HepG2 (cell line): ENCODE results near the gene PMIS2. TPM values are rescaled to one million over a fixed set of nuclear protein-coding genes. Genes with fewer than 3 reads are reported as not detected.

Source experiments
- ARID3A ChIP-seq: IDR thresholded peaks from 2 replicates; pipeline ENCODE4 v1.6.1; 2012; ENCODE audit warnings: low read depth, low read length, improper control_type of control experiment
- ARID4A ChIP-seq: sonication (generic); formaldehyde crosslinking; IDR thresholded peaks from 2 replicates; pipeline ENCODE4 v1.5.0; 2020; ENCODE audit warnings: mild to moderate bottlenecking, missing genetic modification reagents, borderline replicate concordance
- CCDC6 ChIP-seq: sonication (generic); formaldehyde crosslinking; IDR thresholded peaks from 2 replicates; pipeline ENCODE4 v1.8.1; 2022; ENCODE audit warnings: mild to moderate bottlenecking, missing genetic modification reagents, moderate library complexity
- HHEX ChIP-seq: IDR thresholded peaks from 2 replicates; pipeline ENCODE4 v1.6.1; 2016; ENCODE audit warnings: control low read depth
- KDM5B ChIP-seq: sonication (generic); formaldehyde crosslinking; IDR thresholded peaks from 2 replicates; pipeline ENCODE4 v1.4.0; 2020; ENCODE audit warnings: missing genetic modification reagents, mild to moderate bottlenecking, borderline replicate concordance
- MIER2 ChIP-seq: IDR thresholded peaks from 2 replicates; pipeline ENCODE4 v1.6.1; 2016; ENCODE audit warnings: missing biosample characterization, missing genetic modification reagents
- RNF219 ChIP-seq: sonication (generic); formaldehyde crosslinking; IDR thresholded peaks from 2 replicates; pipeline ENCODE4 v1.5.0; 2020; ENCODE audit warnings: mild to moderate bottlenecking, missing genetic modification reagents
- SNAPC2 ChIP-seq: sonication (generic); formaldehyde crosslinking; IDR thresholded peaks from 2 replicates; pipeline ENCODE4 v1.8.1; 2022; ENCODE audit warnings: mild to moderate bottlenecking, missing genetic modification reagents
- SP1 ChIP-seq, 2 experiments: fragments of 450-650 bp in 1 of 2; sonication (generic) in 1 of 2; formaldehyde crosslinking in 1 of 2; IDR thresholded peaks; 2 replicates each; pipeline versions ENCODE4 v1.4.0 to v1.6.1; 2016 to 2020; ENCODE audit warnings: missing genetic modification reagents in 1 of 2
- TBL1XR1 ChIP-seq: fragments of 150-350 bp; IDR thresholded peaks from 2 replicates; pipeline ENCODE4 v1.6.1; 2014; ENCODE audit warnings: borderline replicate concordance, low read length; ENCODE audit not compliant: partially characterized antibody
- XBP1 ChIP-seq: sonication (generic); formaldehyde crosslinking; IDR thresholded peaks from 2 replicates; pipeline ENCODE4 v1.5.0; 2020; ENCODE audit warnings: missing genetic modification reagents
- ZBTB7A ChIP-seq: sonication (generic); formaldehyde crosslinking; IDR thresholded peaks from 2 replicates; pipeline ENCODE4 v1.8.0; 2022; ENCODE audit warnings: mild to moderate bottlenecking, missing genetic modification reagents
- ZFP37 ChIP-seq: sonication (generic); formaldehyde crosslinking; IDR thresholded peaks from 2 replicates; pipeline ENCODE4 v1.4.0; 2020; ENCODE audit warnings: missing genetic modification reagents, borderline replicate concordance
- ZKSCAN5 ChIP-seq: sonication (generic); formaldehyde crosslinking; IDR thresholded peaks from 2 replicates; pipeline ENCODE4 v1.5.1; 2020; ENCODE audit warnings: mild to moderate bottlenecking, missing genetic modification reagents
- ZNF343 ChIP-seq: sonication (generic); formaldehyde crosslinking; IDR thresholded peaks from 2 replicates; pipeline ENCODE4 v1.4.0; 2020; ENCODE audit warnings: mild to moderate bottlenecking, missing genetic modification reagents
- ZNF432 ChIP-seq: sonication (generic); formaldehyde crosslinking; IDR thresholded peaks from 2 replicates; pipeline ENCODE4 v1.5.0; 2020; ENCODE audit warnings: missing genetic modification reagents, mild to moderate bottlenecking, borderline replicate concordance
- ZNF839 ChIP-seq: sonication (generic); formaldehyde crosslinking; IDR thresholded peaks from 2 replicates; pipeline ENCODE4 v1.4.0; 2020; ENCODE audit warnings: missing genetic modification reagents, mild to moderate bottlenecking, borderline replicate concordance
- ZSCAN21 ChIP-seq: sonication (generic); formaldehyde crosslinking; IDR thresholded peaks from 2 replicates; pipeline ENCODE4 v1.8.0; 2022; ENCODE audit warnings: mild to moderate bottlenecking, missing genetic modification reagents, moderate library complexity, borderline replicate concordance
- ZZZ3 ChIP-seq: sonication (generic); formaldehyde crosslinking; IDR thresholded peaks from 2 replicates; pipeline ENCODE4 v1.4.0; 2020; ENCODE audit warnings: missing genetic modification reagents, mild to moderate bottlenecking, borderline replicate concordance
- polyA plus RNA-seq, 8 experiments: library from polyadenylated mRNA; depleted of rRNA in 3 of 8; stranded (reverse) in 7 of 8; unstranded in 1 of 8; fragments of >200 nt; fragmentation: Illumina TruSeq in 4 of 8; extraction: Trizol in 4 of 8; gene quantifications; 2 replicates each; pipeline versions ENCODE4 v1.2.1 to v1.2.3, GENCODE V29; 2011 to 2016; ENCODE audit warnings: low read depth in 4 of 8, missing spikeins in 1 of 8, mixed read lengths in 1 of 8; ENCODE audit not compliant: insufficient read depth in 1 of 8
- total RNA-seq, 5 experiments: library from RNA; depleted of rRNA; stranded (reverse); fragments of >200 nt; fragmentation: Illumina TruSeq; extraction: Trizol; gene quantifications; 2 replicates each; pipeline ENCODE4 v1.2.3, GENCODE V29; 2016; ENCODE audit warnings: low read depth in 1 of 5
- TF ChIP-seq, protein P1 (sequence below): IDR thresholded peaks from 2 replicates; pipeline ENCODE4 v1.6.1; 2016; ENCODE audit warnings: mild to moderate bottlenecking, missing biosample characterization, missing genetic modification reagents

PMIS2 gene
- total and polyA plus RNA-seq, 2 of the 13 experiments (the other 11 are each of a cell fraction or from before 2014, with no cell fraction given), result not detected

- TF ChIP-seq RNF219 (CRISPR knock-in tag) (no peak), ZNF343 (CRISPR knock-in tag) (0 out of 2 replicates have a peak, but pooled peaks have one; percentile 42), ZFP37 (CRISPR knock-in tag) (0 out of 2 replicates have a peak, but pooled peaks have one; percentile 49), ARID3A (no peak), SP1 (IDR thresholded peaks at IDR 0.05) (no peak), SP1 (CRISPR knock-in tag; IDR thresholded peaks at IDR 0.05) (peak; percentile 62; the same call in 1 of the 2 replicates), ZNF839 (CRISPR knock-in tag) (no peak), HHEX (CRISPR knock-in tag) (no peak), TBL1XR1 (peak; percentile 47), XBP1 (CRISPR knock-in tag) (no peak), ARID4A (CRISPR knock-in tag) (peak; percentile 97), ZBTB7A (CRISPR knock-in tag) (0 out of 2 replicates have a peak, but pooled peaks have one; percentile 17), KDM5B (CRISPR knock-in tag) (peak; percentile 81; the same call in 1 of the 2 replicates), ZKSCAN5 (no peak), CCDC6 (CRISPR knock-in tag) (peak; percentile 63; the same call in 1 of the 2 replicates), ZZZ3 (CRISPR knock-in tag) (peak; percentile 46; the same call in 1 of the 2 replicates), ZNF432 (CRISPR knock-in tag) (no peak), ZSCAN21 (CRISPR knock-in tag) (peak; percentile 52; the same call in 1 of the 2 replicates), MIER2 (CRISPR knock-in tag) (no peak), SNAPC2 (CRISPR knock-in tag) (peak; percentile 78; the same call in 1 of the 2 replicates)
- TF ChIP-seq, protein P1, sequence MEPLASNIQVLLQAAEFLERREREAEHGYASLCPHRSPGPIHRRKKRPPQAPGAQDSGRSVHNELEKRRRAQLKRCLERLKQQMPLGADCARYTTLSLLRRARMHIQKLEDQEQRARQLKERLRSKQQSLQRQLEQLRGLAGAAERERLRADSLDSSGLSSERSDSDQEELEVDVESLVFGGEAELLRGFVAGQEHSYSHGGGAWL (CRISPR knock-in tag), result peak; percentile 71
Observed at GRCh38 chr19:35545001-35545854, 40.7 kb upstream of the PMIS2 start, which contains the start of gene TMEM147 (continued).
